ENCODE results near the gene ACSF3.
A peak's percentile ranks its signal among the peaks of the same experiment; 100 is the strongest.

ACSF3 gene

GRCh38 chr16:89190150-89190958 is 96.7 kb downstream of the ACSF3 start:
- DNase-seq (ENCODE audit: low read depth): no peak

DNA sequence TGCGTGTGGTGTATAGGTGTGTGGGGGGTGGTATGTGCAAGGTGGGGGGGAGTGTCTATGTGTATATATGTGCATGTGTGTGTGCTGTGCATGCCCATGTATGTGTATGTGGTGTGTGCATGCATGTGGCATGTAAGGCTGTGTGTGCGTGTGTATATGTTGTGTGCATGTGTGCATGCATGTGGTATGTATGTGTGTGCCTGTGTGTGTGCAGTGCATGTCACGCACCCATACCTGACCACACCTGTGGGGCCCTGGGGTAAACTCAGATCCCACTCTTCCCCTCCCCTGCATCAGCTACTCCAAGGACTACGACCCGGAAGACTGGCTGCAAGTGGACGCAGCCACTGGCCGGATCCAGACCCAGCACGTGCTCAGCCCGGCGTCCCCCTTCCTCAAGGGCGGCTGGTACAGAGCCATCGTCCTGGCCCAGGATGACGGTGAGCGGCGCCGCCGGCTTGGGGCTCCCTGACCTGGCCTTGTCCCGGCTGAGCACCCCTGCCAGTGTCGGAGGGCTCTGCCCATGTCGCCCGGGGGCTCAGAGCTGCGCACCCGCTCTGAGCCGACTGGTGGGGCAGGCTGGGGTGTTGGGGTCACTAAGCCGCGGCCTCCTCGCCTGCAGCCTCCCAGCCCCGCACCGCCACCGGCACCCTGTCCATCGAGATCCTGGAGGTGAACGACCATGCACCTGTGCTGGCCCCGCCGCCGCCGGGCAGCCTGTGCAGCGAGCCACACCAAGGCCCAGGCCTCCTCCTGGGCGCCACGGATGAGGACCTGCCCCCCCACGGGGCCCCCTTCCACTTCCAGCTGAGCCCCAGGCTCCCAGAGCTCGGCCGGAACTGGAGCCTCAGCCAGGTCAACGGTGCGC is 97.6 kb downstream of the ACSF3 start:
- DNase-seq (ENCODE audit: low read depth): no peak

GRCh38 chr16:89191901-89192185 is 98.2 kb downstream of the ACSF3 start:
- no peak for DNase-seq (ENCODE audit: low read depth)

- DNase-seq (ENCODE audit: low read depth): peak; percentile 78
These were observed 98.7 kb downstream of the ACSF3 start for GRCh38 chr16:89192186-89192955.

GRCh38 chr16:89192956-89193575 is 99.4 kb downstream of the ACSF3 start:
- no peak for DNase-seq (ENCODE audit: low read depth)

DNA sequence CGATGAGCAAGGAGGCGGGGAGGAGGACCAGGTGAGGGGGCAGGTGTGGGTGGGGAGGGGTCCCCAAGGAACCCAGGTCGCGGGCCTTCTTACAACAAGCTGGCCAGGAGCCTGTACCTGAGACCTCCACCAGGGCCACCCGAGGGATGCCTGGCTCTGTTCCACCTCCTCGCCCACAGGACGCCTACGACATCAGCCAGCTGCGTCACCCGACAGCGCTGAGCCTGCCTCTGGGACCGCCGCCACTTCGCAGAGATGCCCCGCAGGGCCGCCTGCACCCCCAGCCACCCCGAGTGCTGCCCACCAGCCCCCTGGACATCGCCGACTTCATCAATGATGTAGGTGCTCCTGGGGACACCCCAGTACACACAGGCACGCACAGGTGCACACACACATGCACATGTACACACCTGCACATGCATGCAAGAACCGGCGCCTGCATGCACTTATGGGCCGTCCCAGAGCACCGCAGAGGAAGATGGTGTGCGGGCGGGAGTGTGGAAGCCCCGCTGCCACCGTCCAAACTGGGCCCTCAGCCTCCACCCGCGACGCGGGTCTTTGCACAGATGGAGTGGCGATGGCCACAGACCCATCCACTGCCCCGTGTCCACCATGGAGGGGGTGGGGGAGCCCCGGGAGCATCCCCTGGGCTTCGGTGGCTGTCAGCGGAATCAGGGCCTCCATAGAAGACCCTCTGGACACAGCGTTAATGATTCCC is 100.1 kb downstream of the ACSF3 start:
- no peak for DNase-seq (ENCODE audit: low read depth)

- no peak for DNase-seq (ENCODE audit: low read depth)
These were observed 101.0 kb downstream of the ACSF3 start for GRCh38 chr16:89194340-89195311.

DNA sequence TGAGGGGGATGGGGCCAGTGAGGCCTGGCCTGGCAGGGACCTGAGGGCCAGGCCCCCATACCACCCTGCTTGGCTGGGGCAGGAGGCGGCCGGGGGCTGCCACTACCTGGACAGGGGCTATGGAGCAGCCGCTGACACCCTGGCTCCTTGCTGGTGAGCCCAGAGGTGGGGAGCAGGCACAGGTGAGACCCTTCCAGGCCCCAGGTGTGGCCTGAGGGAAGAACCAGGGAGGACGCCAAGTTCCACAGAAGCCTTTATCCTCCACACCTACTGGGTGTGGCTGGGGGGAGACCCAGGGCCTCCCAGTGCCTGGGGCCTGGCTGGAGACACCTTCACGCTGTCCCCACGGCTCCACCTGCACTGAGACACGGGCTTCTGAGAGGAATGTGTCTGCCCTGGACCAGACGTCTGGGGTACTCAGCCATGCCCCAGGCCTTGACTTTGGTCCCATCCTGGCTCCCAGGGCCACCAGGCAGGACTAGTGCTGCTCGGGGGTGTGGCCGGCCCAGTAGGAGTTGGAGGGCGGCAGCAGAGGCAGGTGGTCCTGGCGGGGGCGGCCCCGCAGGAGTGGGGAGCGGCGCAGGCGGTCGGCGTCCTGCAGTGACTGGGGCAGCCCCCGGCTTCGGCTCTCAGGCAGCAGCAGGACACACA is 102.0 kb downstream of the ACSF3 start:
- no peak for DNase-seq (ENCODE audit: low read depth)

GRCh38 chr16:89197033-89197632 is 103.5 kb downstream of the ACSF3 start:
- no peak for DNase-seq (ENCODE audit: low read depth)

GRCh38 chr16:89197633-89198416 is 104.2 kb downstream of the ACSF3 start:
- DNase-seq (ENCODE audit: low read depth): no peak

DNA sequence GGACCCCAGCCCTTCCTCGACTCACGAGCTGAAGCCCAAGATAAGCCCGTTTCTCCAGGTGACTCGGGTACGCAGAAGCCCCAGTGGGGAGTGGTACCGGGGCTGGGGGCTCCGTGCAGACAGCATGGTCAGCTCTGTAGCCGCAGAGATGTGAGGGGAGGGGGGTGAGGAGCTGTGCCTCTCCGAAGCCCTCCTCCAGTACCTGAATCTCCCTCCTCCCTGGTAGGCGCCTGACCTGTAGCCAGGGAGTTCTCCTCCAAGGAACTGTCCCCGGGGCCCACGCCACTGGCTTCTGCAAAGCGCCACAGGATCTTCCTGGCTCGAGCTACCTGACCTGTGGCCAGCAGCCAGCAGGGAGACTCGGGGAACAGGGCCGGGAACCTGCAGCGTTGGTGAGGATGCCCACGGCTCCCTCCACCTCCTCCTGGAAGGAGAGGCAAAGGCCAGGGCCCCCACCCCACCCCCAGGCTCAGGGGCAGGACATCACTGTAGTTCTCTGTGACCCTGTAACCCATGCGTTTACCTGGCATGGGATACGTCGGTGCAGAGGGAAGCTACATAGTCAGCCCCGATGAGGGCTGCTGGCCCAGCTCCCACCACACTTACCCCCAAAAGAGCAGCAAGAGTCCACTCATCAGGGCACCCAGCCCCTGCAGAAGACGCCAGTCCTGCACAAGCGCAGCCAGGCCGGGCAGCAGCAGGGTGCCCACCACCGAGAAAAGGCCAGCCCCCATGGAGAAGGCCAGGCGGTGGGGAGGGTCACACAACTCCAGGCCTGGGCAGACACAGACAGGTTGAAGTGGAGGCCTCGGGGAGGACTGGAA is 105.0 kb downstream of the ACSF3 start:
- no peak for DNase-seq (ENCODE audit: low read depth)

DNA sequence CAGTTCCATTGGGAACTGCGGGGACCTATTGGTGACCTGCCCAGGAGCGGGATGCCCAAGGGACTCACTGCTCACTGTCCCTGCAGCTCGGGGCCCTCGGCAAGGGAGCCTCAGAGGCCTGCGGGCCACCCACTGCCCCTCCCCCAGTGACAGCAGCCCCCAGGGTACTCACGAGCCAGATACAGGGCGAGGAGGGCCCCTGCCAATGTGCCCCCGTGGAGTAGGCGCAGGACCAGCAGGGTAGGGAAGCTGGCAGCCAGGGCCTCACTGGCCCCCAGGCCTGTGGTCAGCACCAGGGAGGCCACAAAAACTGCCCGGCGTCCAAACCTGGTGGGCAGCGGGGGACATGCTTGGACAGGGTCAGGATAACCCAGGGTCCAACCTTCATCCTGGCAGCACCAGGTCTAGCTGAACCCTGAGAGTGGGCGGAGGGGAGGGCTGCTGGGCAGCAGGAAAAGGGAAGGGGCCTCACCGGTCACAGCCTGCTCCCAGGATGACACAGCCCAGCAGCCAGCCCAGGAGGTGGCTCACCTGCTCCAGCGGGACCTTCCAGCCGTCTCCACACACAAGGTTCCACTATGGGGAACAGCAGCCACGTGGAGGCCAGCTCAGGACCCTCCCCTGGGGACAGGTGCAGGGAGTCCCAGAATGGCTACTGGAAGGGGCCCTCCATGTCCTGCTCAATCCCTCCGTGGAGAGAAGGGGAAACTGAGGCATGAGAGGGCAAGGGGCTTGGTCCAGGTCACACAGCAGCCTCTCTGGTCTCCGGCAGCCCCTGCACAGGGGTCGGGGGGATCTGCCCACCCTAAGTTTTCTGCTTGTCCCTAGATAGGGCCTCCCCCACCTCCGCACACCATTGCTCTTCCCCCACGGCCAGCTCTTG is 105.8 kb downstream of the ACSF3 start:
- no peak for DNase-seq (ENCODE audit: low read depth)

GRCh38 chr16:89200124-89200849 is 106.6 kb downstream of the ACSF3 start, which contains the start of gene SLC22A31:
TSS of gene SLC22A31 (minus strand) at chr16:89200537. CDS start at chr16:89200501, 36 bp downstream.
- DNase-seq (ENCODE audit: low read depth): no peak

DNA sequence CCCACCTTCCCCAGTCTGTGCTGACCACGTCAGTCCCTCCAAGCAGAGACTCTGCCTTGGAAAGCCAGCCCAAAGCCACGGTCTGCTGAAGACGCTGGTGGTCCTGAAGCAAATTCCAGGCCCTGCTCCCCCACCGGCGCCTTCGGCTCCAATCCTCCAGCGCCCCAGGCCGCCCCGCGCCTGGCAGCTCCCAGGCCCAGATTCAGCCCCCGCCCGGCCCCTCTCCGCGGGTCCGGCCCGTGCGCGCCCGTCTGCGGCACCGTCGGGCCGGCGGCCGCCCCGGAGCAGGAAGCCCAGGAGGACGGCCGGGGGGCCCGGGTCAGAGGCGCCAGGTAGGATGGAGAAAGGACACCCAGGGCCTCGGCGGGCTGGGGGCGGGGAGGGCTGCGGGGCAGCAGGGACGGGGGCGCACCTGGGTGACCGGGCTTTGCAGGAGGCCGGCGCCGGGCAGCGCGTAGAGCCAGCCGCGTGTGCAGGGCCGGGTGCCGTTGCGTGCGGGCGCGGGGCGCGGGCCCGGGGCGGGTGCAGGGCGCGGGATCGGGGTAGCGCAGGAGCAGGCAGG is 107.3 kb downstream of the ACSF3 start:
- no peak for DNase-seq (ENCODE audit: low read depth)
